ENCODE results near the gene DDAH1.

DNA sequence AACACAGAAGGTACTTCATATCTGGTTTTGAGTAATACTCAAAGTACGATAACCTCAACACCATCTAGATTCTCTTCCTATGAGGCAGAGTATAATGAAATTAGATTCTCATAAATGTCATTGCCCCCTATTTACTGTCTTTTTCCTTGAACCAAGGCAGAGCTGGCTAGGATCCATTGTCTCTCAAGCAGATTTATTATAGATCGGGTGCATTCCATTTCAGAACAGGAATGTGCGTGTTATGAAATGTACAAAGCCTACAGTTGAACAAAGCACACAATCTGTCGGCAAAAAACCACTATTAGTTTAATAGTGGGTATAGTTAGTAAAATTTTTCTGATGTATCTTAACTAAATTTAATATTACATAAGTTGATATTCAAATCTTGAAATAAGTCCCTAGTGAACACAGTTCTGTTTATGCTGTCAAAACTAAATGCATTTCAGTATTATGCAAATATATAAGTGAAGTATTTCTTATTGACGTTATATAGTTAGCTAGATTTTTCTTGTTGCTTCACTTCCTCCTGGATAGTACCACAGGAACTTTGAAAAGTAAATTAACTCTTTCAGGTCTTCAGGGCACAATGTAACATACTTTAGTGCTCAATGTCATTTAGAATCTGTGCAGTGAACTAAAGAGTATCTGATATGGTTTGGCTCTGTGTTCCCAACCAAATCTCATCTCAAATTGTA lies 92.1 kb downstream of the DDAH1 start:
- TF ChIP-seq, protein P1, sequence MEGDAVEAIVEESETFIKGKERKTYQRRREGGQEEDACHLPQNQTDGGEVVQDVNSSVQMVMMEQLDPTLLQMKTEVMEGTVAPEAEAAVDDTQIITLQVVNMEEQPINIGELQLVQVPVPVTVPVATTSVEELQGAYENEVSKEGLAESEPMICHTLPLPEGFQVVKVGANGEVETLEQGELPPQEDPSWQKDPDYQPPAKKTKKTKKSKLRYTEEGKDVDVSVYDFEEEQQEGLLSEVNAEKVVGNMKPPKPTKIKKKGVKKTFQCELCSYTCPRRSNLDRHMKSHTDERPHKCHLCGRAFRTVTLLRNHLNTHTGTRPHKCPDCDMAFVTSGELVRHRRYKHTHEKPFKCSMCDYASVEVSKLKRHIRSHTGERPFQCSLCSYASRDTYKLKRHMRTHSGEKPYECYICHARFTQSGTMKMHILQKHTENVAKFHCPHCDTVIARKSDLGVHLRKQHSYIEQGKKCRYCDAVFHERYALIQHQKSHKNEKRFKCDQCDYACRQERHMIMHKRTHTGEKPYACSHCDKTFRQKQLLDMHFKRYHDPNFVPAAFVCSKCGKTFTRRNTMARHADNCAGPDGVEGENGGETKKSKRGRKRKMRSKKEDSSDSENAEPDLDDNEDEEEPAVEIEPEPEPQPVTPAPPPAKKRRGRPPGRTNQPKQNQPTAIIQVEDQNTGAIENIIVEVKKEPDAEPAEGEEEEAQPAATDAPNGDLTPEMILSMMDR (IDR thresholded peaks at IDR 0.05; ENCODE audit: insufficient read depth, low read length, poor library complexity, severe bottlenecking): no peak
- no peak for TF ChIP-seq EZH2phosphoT487 (conservative IDR thresholded peaks at IDR 0.05; ENCODE audit: low read length)

All from SU-DHL-6 (cell line).